Testis (tissue), 3 donors: ENCODE results near the gene RPL39. TPM values are rescaled to one million over a fixed set of nuclear protein-coding genes. Genes with fewer than 3 reads are reported as not detected.
"Not testable (repeated sequence)": the region's sequence is repeated elsewhere in the genome, so short reads cannot be mapped to it uniquely, and the experiment has no call there.

Source experiments
- DNase-seq: peaks from one replicate; pipeline ENCODE4 v3.0.0-alpha.2; 2019
- H3K27ac ChIP-seq, 2 donors: fragments of 200-600 bp; sonication (generic); one replicate each; pipeline ENCODE4 v1.5.1; 2019
- H3K27me3 ChIP-seq: fragments of 200-600 bp; sonication (generic); one replicate; pipeline ENCODE4 v1.5.1; 2019
- H3K36me3 ChIP-seq: fragments of 200-600 bp; sonication (generic); one replicate; pipeline ENCODE4 v1.5.1; 2017; ENCODE audit warnings: low read depth; ENCODE audit errors: missing control alignments
- H3K4me1 ChIP-seq: fragments of 200-600 bp; sonication (generic); one replicate; pipeline ENCODE4 v1.5.1; 2019
- H3K4me3 ChIP-seq, 2 donors: fragments of 200-600 bp; sonication (generic); one replicate each; pipeline ENCODE4 v1.5.1; 2017 to 2019
- H3K9me3 ChIP-seq: fragments of 200-600 bp; sonication (generic); one replicate; pipeline ENCODE4 v1.5.1; 2017
- CTCF ChIP-seq, 3 experiments: fragments of 450-650 bp in 2 of 3; fragments of 200-600 bp in 1 of 3; sonication (generic) in 1 of 3; IDR thresholded peaks; one replicate each; pipeline ENCODE4 v1.5.1; 2016 to 2019; ENCODE audit warnings: antibody characterized with exemption in 3 of 3, mild to moderate bottlenecking in 2 of 3, moderate library complexity in 1 of 3
- POLR2A ChIP-seq: fragments of 450-650 bp; IDR thresholded peaks from one replicate; pipeline ENCODE4 v1.6.1; 2017; ENCODE audit warnings: antibody characterized with exemption, mild to moderate bottlenecking, moderate library complexity
- WGBS, 2 donors: methylation state at CpG; one replicate each; pipeline ENCODE4 v1.1.5; 2018; 5-methylcytosine and 5-hydroxymethylcytosine counted together
- intact Hi-C: fragments of 100-400 bp; cut with DNase I; formaldehyde crosslinking; loops from one replicate; pipeline ENCODE4 v1.15.1; 2023; ENCODE audit warnings: low total_unique reads
- polyA plus RNA-seq: library from polyadenylated mRNA; stranded (reverse); fragments of 350-450 nt; fragmentation: Illumina TruSeq; extraction: RNeasy Lipid Tissue Mini Kit (QIAGEN cat#74804); gene quantifications from one replicate; pipeline ENCODE4 v1.2.3, GENCODE V29; 2014; ENCODE audit warnings: low read depth, low replicate concordance; ENCODE audit not compliant: insufficient read depth
- total RNA-seq, 2 donors: library from RNA; depleted of rRNA; stranded (reverse); fragments of >200 nt; gene quantifications; one replicate each; pipeline ENCODE4 v1.2.3, GENCODE V29; 2016

Gene RPL39
- total and polyA plus RNA-seq, 3 donors from 2014 or later, result 442 to 1,133 (median 1,045) TPM

- Histone ChIP-seq H3K36me3 (no peaks in the 10 kb centered on the region), H3K27ac (no peak overlapping the region)
- 83 to 96% methylated on average over 4 to 6 of the region's 6 CpGs for WGBS, 2 donors
Measured at GRCh38 chrX:119817130-119817690, 25.8 kb upstream of the RPL39 start.

GRCh38 chrX:119816300-119816699, 24.9 kb upstream of the RPL39 start:
- no peak overlapping the region for H3K4me3 ChIP-seq
- no peaks in the 10 kb centered on the region for H3K27me3 ChIP-seq
- 76 to 81% methylated on average over 3 of the region's 3 CpGs for WGBS, 2 donors
- intact Hi-C loops, result no loop called here
- H3K9me3 ChIP-seq, result no peaks in the 10 kb centered on the region
- no peak overlapping the region for H3K27ac ChIP-seq
- H3K36me3 ChIP-seq, result no peaks in the 10 kb centered on the region
- TF ChIP-seq POLR2A (no peak), CTCF (IDR thresholded peaks at IDR 0.05) (no peak)
- DNase-seq, result no peak
- H3K4me1 ChIP-seq, result no peaks in the 10 kb centered on the region

More at GRCh38 chrX:119817130-119817690, 25.8 kb upstream of the RPL39 start:
- no peaks in the 10 kb centered on the region for H3K4me1 ChIP-seq
- no peak for DNase-seq
- H3K4me3 ChIP-seq, result no peak overlapping the region
- intact Hi-C loops, result no loop called here
- H3K27me3 ChIP-seq, result no peaks in the 10 kb centered on the region
- TF ChIP-seq CTCF (IDR thresholded peaks at IDR 0.05), result no peak
- no peak for TF ChIP-seq POLR2A
- no peaks in the 10 kb centered on the region for H3K9me3 ChIP-seq

GRCh38 chrX:119809185-119809666, 17.8 kb upstream of the RPL39 start:
- WGBS, 2 donors, result 100% methylated on average over 1 of the region's 1 CpG
- no peak for DNase-seq
- no peak overlapping the region for H3K27ac ChIP-seq
- no peaks in the 10 kb centered on the region for H3K36me3 ChIP-seq
- no peaks in the 10 kb centered on the region for H3K9me3 ChIP-seq
- H3K4me1 ChIP-seq, result no peaks in the 10 kb centered on the region
- H3K27me3 ChIP-seq, result no peaks in the 10 kb centered on the region
- TF ChIP-seq POLR2A (no peak), CTCF (IDR thresholded peaks at IDR 0.05) (no peak)
- intact Hi-C loops, result no loop called here
- no peak overlapping the region for H3K4me3 ChIP-seq

- H3K36me3 ChIP-seq, H3K27ac ChIP-seq, H3K4me1 ChIP-seq, DNase-seq, H3K27me3 ChIP-seq, intact Hi-C loops, H3K4me3 ChIP-seq, H3K9me3 ChIP-seq: not testable (repeated sequence)
- WGBS, 2 donors, result 40% methylated on average over 2 of the region's 4 CpGs; no CpG with 5 or more reads in 1 of the 2 donors
Measured at GRCh38 chrX:119808461-119808860, 17.0 kb upstream of the RPL39 start.

GRCh38 chrX:119802546-119802945, 11.1 kb upstream of the RPL39 start:
- TF ChIP-seq POLR2A, result no peak
- no peaks in the 10 kb centered on the region for H3K36me3 ChIP-seq
- H3K4me3 ChIP-seq, result no peak overlapping the region
- no peak overlapping the region for H3K27ac ChIP-seq
- intact Hi-C loops, result no loop called here
- H3K9me3 ChIP-seq, result no peaks in the 10 kb centered on the region
- no peaks in the 10 kb centered on the region for H3K4me1 ChIP-seq
- no peak for DNase-seq
- no peaks in the 10 kb centered on the region for H3K27me3 ChIP-seq
- 95 to 100% methylated on average over 6 to 7 of the region's 8 CpGs for WGBS, 2 donors
